K562 (cell line): ENCODE measurements around the gene MAML1. TPM values are rescaled to one million over a fixed set of nuclear protein-coding genes. Genes with fewer than 3 reads are reported as not detected.

Experiments
- BRF2 ChIP-seq: IDR thresholded peaks from 3 replicates; pipeline ENCODE4 v1.6.1; 2011; ENCODE audit warnings: borderline replicate concordance, mild to moderate bottlenecking; ENCODE audit not compliant: insufficient read length, insufficient read depth
- DNMT1 ChIP-seq: fragments of 450-650 bp; IDR thresholded peaks from 2 replicates; pipeline ENCODE4 v1.6.1; 2016; ENCODE audit warnings: antibody characterized with exemption, mild to moderate bottlenecking
- FIP1L1 ChIP-seq: fragments of 200-400 bp; formaldehyde crosslinking; IDR thresholded peaks from 2 replicates; pipeline ENCODE4 v1.6.1; 2018; ENCODE audit warnings: mild to moderate bottlenecking, low read depth, low read length; ENCODE audit not compliant: poor library complexity, severe bottlenecking
- HSF4 ChIP-seq: fragments of 250-450 bp; sonication (Bioruptor Pico); IDR thresholded peaks from 2 replicates; pipeline ENCODE4 v2.1.2; 2022; ENCODE audit warnings: mild to moderate bottlenecking, moderate library complexity, borderline replicate concordance
- IRF1 ChIP-seq: sonication (generic); formaldehyde crosslinking; IDR thresholded peaks from 2 replicates; pipeline ENCODE4 v1.8.0; 2022; ENCODE audit warnings: missing genetic modification reagents, mild to moderate bottlenecking, borderline replicate concordance
- MAZ ChIP-seq, 2 experiments: fragments of 450-650 bp in 1 of 2; sonication (generic) in 1 of 2; formaldehyde crosslinking; IDR thresholded peaks in 1 of 2; conservative IDR thresholded peaks in 1 of 2; 2 replicates each; pipeline versions ENCODE4 v1.4.0 to v1.5.0; 2020; ENCODE audit warnings: mild to moderate bottlenecking in 1 of 2, missing genetic modification reagents in 1 of 2
- NFE2 ChIP-seq: IDR thresholded peaks from 2 replicates; pipeline ENCODE4 v1.6.1; 2014; ENCODE audit warnings: antibody characterized with exemption, low read depth
- NFIC ChIP-seq: fragments of 450-650 bp; IDR thresholded peaks from 2 replicates; pipeline ENCODE4 v1.6.1; 2017; ENCODE audit warnings: mild to moderate bottlenecking, inconsistent platforms
- TSHZ1 ChIP-seq: fragments of 250-450 bp; sonication (Bioruptor Pico); IDR thresholded peaks from 2 replicates; pipeline ENCODE4 v1.4.0; 2020; ENCODE audit warnings: mild to moderate bottlenecking, moderate library complexity
- ZNF584 ChIP-seq: fragments of 200-800 bp; sonication (Bioruptor generic); IDR thresholded peaks from 2 replicates; pipeline ENCODE4 v1.6.1; 2016; ENCODE audit warnings: low read depth, mild to moderate bottlenecking, missing genetic modification characterization, missing compliant biosample characterization
- ZNF780A ChIP-seq: fragments of 250-450 bp; sonication (Bioruptor Pico); IDR thresholded peaks from 2 replicates; pipeline ENCODE4 v1.5.0; 2021; ENCODE audit warnings: mild to moderate bottlenecking
- ZZZ3 ChIP-seq: fragments of 450-650 bp; IDR thresholded peaks from 2 replicates; pipeline ENCODE4 v1.6.1; 2016; ENCODE audit warnings: antibody characterized with exemption, mild to moderate bottlenecking, moderate library complexity
- polyA plus RNA-seq, 8 experiments: library from polyadenylated mRNA; depleted of rRNA in 4 of 8; stranded (reverse) in 5 of 8; unstranded in 3 of 8; fragments of >200 nt; fragmentation: Nextera tagmentation in 2 of 8; fragmentation: Illumina TruSeq in 1 of 8; extraction: Ambion mirVana in 2 of 8; extraction: Trizol in 1 of 8; gene quantifications; 2 replicates each; pipeline versions ENCODE4 v1.2.1 to v1.2.3, GENCODE V29; 2011 to 2014; ENCODE audit warnings: inconsistent platforms in 1 of 8, missing spikeins in 1 of 8
- total RNA-seq, 7 experiments: library from RNA; depleted of rRNA in 6 of 7; stranded (reverse); fragments of >200 nt in 6 of 7; fragmentation: Illumina TruSeq in 2 of 7; extraction: Trizol in 2 of 7; gene quantifications; 2 replicates each; pipeline versions ENCODE4 v1.2.1 to v1.2.3, GENCODE V29; 2011 to 2021; ENCODE audit warnings: low replicate concordance in 1 of 7
- TF ChIP-seq, protein P1 (sequence below): fragments of 450-650 bp; conservative IDR thresholded peaks from 2 replicates; pipeline ENCODE4 v1.6.1; 2016; ENCODE audit warnings: missing genetic modification characterization, low read depth, mild to moderate bottlenecking, missing compliant biosample characterization, moderate library complexity
- TF ChIP-seq, protein P2 (sequence below), 2 experiments: IDR thresholded peaks; 2 replicates each; pipeline ENCODE4 v1.6.1; 2011; ENCODE audit warnings: borderline replicate concordance in 1 of 2, control low read depth in 1 of 2, low read depth in 1 of 2, low read length in 1 of 2, mild to moderate bottlenecking in 1 of 2, mixed read lengths in 1 of 2, moderate library complexity in 1 of 2; ENCODE audit not compliant: insufficient read depth in 1 of 2, insufficient read length in 1 of 2, poor library complexity in 1 of 2, severe bottlenecking in 1 of 2; ENCODE audit errors: extremely low read depth in 1 of 2

The MAML1 gene
- total and polyA plus RNA-seq, 9 of the 15 experiments (the other 6 are each of a cell fraction or from before 2014, with no cell fraction given): 0.32 to 18.4 (median 7.0) TPM

- TF ChIP-seq TSHZ1 (CRISPR knock-in tag) (peak; percentile 83), ZNF584 (CRISPR knock-in tag) (peak; percentile 89), BRF2 (no peak), MAZ (CRISPR knock-in tag; conservative IDR thresholded peaks at IDR 0.05 in 1 of 2, IDR thresholded peaks at IDR 0.05 in 1 of 2) (peak in 1 of 2 experiments; percentile 76; a peak in 3 of 4 replicates), ZNF780A (CRISPR knock-in tag) (no peak), HSF4 (peak; percentile 92; the same call in 1 of the 2 replicates), FIP1L1 (peak; percentile 59), DNMT1 (no peak), ZZZ3 (no peak), NFIC (peak; percentile 12; the same call in 1 of the 2 replicates), IRF1 (CRISPR knock-in tag) (0 out of 2 replicates have a peak, but pooled peaks have one; percentile 14), NFE2 (peak; percentile 94)
- TF ChIP-seq, protein P1, sequence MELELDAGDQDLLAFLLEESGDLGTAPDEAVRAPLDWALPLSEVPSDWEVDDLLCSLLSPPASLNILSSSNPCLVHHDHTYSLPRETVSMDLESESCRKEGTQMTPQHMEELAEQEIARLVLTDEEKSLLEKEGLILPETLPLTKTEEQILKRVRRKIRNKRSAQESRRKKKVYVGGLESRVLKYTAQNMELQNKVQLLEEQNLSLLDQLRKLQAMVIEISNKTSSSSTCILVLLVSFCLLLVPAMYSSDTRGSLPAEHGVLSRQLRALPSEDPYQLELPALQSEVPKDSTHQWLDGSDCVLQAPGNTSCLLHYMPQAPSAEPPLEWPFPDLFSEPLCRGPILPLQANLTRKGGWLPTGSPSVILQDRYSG (tag): peak; percentile 95
- TF ChIP-seq, protein P2, sequence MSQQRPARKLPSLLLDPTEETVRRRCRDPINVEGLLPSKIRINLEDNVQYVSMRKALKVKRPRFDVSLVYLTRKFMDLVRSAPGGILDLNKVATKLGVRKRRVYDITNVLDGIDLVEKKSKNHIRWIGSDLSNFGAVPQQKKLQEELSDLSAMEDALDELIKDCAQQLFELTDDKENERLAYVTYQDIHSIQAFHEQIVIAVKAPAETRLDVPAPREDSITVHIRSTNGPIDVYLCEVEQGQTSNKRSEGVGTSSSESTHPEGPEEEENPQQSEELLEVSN (IDR thresholded peaks at IDR 0.05; ENCODE audit: borderline replicate concordance in 1 of 2, extremely low read depth in 1 of 2, insufficient read depth in 1 of 2, insufficient read length in 1 of 2, low read depth in 1 of 2, low read length in 1 of 2, poor library complexity in 1 of 2, severe bottlenecking in 1 of 2): peak; percentile 91 to 93
Measured at GRCh38 chr5:179819296-179820126, 86.9 kb downstream of the MAML1 start (continued).
